GM18511 (cell line): ENCODE results near the gene STK4.

Experiments
- ATAC-seq: cut with Tn5 transposase; IDR thresholded peaks from one replicate; pipeline ENCODE4 v1.9.1; 2021; ENCODE audit warnings: mild to moderate bottlenecking, moderate library complexity; ENCODE audit not compliant: unreplicated experiment

The STK4 gene

DNA sequence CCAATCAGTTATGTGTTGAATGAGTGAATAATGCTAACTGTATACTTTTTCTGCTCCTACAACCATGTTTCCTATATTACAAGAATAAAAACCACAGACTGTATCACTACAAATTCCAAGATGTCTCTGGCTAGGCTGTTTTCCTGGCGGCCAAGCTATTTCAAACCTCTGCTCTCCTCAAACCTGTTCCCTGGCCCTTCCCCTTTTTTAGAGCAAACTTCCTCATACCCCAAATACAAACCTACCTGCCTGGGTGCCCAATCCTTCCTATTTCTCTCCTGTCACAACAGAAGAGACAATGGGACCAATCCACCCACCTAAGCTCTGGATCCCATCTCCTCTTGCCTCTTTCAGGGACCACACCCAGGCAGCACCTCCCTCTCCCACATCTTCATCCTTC is 13.6 kb upstream of the STK4 start:
- ATAC-seq = no peak

DNA sequence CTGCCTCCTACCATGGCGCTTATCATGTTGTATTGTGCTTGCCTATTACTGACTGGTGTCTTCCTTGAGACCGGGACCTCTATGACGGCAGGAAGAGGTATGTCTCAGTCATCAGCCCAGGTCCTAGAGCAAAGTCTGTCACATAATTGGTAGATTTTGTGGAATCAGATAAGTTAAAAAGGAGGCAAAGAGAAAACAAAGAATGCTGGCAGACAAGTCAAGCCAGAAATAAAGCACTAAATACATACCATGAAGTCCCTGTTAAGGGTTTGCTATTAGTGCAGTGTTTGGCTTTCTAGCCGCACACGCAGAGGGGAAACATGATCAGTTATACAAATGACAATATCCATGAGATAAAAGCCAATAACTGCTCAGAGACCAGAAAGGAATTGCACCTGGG is 12.1 kb upstream of the STK4 start:
- ATAC-seq = no peak

DNA sequence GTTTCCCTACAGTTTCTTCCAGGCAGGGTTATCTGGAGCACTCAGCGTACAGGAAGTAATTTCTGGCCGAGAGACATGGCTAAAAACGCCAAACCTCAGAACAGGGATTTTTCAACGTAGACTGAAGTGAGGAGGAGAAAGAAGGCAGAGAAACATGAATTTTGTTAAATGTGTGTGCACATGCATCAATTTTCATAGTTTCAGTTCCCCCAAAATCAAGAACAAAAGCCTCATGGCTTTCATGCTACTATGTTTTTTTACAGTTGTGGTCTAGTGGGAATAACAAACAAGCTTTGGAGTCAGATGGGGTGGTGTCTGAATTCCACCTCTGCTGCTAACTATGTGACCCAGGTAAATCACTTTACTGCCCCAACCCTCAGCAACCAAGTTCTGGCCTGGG is 11.0 kb upstream of the STK4 start:
- ATAC-seq = no peak

DNA sequence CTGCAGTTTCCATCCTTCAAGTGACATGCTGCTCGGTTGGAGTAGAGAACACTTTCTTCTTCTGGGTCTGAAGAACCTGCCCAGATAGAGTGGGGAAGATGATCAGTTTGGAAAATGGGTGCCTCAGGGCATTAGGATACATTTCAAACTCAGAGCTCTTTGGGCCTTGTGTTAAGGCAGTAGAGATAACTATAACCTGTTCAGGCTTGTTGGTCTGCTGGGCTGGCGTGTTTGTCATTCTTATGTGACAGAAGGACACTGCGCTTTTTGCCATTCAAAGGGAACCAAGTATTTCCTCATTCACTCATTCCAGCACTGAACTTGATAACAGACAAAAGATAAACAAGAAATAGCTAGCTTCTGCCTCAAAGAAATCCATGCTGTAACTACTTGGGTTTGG is 9.9 kb upstream of the STK4 start:
- no peak for ATAC-seq

DNA sequence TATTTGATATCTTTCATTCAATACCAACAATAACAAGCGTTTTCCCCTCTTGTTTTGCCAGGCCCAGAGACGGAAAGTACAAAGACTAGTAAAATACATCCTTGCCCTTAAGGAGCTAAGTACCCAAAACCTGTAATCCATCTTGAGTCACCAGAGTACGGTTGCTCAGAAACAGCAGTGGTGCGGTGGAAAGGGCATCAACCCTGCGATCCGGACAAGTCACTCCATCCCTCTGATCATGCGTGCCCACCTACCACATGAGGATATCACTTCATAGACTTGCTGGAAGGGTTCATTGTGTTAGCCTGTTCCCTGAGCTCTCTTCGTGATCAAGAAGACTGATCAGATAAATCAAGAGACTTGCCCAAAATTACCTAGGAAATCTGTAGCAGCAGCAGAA is 8.0 kb upstream of the STK4 start:
- ATAC-seq = no peak

DNA sequence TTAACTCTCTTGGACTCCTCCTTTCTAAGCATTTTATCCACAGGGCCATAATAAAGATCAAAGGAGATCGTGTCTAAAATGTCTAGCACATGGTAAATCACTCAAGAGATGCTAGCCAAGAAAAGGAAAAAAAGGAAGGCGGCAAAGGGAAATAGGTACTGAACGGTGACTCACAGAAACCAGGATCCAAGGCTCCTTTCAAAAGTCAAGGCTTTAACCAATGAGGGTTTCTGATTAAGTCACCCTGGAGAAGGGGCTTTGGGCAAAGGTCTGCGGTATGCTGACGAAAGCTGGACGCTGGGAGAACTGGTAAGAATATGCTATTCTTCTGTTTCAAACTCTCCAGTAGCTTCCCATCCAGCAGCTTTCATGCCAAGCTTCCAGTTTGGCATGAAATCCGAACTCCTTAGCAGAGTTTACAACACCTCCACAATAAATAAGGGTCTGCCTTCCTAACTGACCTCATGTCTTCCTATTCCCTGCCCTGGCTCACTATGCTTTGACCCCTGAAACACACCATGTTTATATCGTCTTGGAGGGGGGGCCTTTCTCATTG is 7.2 kb upstream of the STK4 start:
- ATAC-seq = no peak

DNA sequence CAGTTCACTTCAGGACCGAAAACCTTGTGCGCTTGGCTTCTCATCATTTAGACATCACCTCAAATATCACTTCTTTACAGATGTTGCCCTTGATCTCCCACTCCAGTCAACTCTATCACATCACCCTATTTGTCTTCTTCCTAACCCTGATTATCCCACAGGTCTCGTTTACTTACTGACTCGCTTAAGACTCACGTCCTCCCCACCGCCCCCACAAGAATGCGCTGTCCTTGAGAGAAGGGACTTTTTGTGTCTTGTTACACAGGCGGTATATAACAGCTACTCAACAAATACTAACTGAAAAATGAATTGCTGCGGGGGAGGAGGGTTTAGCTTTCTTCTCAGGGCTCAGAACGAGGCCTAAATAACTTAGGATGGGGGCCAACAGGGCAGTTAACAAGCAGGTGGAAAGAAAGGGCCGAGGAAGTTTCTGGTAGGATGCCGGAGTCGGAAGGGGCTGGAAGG is 6.6 kb upstream of the STK4 start:
- ATAC-seq = peak; percentile 45

DNA sequence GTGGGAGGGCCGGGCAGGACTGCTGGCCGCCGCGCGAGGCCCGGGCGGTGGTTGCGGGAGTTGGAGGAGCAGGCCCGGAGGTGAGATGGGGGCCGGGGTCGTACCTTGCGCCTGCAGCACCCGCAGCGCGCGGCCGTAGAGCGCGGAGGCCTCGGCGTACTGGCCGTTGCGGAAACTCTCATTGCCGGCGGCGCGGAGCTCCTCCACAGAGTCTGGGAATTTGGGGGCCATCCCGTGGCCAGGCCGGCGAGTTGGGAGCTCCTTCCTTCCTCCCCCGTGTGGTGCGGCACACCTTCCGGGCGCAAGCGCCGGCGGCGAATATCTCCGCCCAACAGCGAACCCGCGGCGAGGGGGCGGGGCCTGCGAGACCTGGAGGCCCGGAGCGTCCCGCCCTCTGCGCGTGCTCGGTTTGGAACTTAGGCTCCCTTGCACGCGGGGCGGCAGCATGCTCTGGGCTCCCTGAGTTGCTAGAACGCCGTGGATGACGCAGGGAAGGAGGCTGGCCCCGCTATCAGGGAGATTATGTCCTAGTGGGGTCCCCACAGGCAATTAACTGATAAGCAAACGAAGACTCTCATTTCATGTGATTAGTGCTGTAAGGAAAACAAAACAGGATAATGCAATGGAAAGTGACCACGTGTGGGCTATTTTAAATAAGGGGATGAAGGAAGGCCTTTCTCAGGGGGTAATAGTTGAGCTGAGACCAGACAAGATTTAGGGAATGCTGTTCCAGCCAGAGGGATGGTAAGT is 6.0 kb upstream of the STK4 start, which contains the start of gene TOMM34:
Gene TOMM34 (minus strand): TSS at position 295 of the 750 bp plus-strand sequence. CDS start 64 bp downstream, at position 231.
- ATAC-seq = peak; percentile 87

DNA sequence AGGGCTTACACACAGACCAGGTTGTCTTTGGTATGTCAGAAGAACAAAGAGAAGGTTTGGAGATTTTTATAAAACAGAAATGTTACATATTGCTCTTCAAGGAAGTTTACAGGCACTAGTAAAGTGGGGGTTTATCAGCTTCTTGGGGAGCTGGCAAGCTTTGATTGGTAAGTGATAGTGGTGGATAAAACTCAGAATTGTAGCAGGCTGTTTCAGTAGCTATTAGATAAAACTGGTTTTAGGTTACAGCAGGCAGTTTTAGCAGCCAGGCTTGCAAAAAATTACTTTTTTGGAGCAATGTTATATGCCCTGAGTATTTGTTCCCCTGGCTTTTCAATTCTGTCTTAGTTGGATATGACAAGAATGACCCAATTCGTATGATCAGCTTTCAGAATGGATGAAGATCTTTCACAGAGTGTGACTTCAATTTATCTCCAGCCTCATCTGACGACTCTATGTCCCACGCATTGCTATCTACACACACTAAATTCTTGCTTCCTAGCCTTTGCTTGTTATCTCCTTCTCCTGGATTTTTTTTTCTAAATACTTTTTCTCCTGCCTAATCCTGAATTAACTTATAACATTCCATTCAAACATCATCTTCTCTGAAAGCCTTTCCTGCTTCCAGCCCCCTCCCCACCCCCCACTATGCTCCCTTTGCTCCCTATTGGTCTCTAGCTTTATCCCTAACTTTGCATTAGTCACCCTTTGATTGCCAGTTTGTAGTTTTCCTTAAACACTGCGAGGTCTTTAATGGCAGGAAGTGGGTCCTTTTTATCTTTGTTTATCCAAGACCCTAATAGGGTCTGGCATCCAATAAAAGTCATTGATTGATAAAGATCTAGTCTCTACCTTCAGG is 5.1 kb upstream of the STK4 start:
- ATAC-seq = no peak

DNA sequence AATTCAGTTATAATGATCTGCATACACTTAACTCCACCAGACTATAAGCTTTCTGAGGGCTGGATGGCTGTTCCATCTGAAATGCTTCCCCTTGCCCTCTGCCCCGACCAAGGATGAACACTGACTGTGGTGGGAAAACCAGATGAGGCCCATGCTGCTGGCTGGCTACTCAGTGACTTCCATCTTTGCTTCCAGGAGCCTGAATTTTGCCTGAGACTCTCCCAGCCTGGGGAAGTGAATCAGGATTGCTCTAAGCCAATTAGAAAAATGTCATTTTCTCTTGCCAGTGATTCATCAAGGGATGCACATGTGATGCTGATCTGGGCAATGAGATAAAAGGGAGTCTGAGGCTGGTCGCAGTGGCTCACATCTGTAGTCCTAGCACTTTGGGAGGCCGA is 4.4 kb upstream of the STK4 start:
- no peak for ATAC-seq

DNA sequence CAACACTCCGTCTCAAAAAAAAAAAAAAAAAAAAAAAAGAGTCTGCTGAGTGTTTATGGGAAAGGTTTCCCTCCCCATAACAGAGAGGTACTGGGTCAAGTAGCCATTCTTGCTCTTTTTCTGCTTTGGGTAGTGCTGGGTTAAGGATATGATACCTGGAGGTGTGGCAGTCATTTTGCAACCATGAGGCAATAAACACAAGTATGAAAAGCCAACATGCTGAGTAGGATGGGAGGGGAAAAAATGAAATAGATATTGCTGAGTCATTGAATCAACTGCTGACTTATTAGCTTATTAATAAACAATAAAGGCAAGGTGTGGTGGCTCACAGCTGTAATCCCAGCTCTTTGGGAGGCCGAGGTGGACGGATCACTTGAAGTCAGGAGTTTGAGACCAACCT is 3.8 kb upstream of the STK4 start:
- ATAC-seq = no peak

DNA sequence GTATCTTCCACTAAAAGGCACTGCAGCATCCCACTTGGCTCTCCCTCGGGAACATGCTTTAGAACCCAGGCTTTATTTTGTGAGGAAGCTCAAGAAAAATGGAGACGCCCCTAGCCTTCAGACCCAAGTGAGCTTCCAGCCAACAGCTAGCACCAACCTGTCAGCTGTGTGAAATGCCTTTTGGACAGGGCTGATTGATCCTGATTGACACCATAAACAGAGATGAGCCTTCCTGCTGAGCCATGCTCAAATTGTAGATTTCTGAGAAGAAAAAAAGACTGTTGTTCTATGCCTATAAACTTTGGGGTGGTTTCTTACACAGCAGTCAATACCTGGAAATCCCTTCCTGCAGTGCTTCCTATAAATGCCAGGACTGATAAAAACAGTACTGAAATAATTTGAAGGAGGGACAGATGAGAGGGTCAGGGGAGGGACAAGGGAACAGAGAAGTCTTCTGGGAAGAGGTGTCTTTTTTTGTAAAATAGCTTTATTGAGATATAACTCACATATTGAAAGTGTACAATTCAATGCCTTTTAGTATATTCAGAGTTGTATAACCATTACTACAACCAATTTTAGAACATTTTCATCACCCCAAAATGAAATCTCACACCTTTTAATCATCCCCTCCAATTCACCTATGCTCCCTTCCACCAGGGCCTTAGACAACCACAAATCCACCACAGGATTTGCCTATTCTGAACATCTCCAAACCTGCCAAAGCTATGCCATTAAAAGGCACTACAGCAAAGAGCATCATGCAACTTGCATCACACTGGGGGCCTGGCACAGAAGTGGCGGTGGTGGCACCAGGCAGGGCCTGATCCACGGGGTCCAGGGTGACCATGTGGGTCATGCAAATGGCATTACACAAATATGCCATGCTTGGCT is 2.7 kb upstream of the STK4 start:
- ATAC-seq = no peak

DNA sequence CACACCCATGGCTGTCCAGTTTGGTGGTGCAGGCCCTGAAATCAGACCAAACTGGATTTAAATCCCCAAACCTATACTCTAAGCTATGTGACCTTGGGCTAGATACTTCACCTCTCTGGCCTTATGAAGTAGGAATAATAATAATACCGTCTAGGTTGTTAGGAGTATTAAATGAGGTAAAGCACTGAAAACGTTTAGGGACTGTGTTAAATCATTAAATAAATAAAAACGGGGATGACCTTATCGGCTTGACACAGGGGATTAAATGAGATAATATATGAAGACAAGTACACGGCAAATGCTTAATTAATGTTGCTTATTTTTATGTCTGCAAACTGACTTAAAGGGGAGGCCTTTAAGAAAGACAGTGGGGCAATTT is 672 bp upstream of the STK4 start:
- ATAC-seq = no peak

DNA sequence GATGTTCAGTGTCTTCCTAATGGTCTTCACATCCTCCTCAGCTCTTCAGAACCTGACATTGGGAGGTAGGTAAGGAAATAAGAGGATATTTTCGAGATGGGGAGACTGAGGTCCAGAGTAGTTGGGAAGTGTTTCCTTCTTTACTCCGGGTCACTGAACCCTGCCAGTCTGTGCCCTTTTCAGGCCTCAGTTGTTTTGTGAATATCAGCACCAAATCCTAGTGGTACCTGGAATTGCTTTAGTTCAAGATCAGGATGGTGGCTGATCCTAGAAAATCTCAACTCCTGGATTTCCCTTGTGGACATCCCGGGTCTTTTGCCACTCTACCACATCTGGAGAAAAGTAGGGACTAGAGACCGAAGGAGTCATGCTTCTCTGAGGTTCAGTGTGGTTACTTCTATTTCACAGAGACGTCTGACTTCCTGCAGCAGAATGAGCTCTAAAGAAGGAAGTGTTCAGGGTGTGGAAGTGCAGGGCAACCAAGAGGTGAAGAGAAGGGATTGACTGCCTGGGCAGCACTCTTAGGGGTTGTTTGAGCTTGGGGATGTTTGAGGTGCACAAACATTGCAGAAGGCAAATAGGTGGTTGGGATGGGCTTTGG is 995 bp downstream of the STK4 start:
- no peak for ATAC-seq

DNA sequence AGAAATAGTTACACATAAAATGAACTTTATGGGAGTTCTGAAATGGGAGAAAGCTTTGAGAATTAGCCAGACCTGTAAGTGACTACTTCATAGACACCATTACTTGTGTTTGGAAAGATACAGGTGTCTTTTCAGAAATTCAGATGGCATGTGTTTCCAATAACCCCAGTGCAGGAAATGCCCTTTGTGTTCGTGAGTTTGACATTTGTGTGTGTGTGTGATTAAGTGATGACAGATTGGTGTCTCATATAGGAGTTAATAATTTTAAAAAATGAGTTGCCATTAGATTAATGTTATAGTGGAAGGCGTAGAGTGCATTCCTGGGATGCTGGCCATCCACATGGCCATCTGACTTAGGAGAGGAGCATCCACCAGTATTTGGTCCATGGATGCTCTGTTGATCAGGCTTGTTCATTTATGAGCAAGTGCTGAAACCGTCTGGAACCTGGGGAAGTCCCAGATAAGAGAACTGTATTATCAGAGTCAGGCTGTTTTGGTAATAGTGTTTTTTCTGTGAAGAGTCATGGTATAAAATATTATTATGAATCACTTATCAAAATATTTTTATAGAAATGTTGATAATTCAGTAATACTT is 3.1 kb downstream of the STK4 start:
- ATAC-seq = no peak

DNA sequence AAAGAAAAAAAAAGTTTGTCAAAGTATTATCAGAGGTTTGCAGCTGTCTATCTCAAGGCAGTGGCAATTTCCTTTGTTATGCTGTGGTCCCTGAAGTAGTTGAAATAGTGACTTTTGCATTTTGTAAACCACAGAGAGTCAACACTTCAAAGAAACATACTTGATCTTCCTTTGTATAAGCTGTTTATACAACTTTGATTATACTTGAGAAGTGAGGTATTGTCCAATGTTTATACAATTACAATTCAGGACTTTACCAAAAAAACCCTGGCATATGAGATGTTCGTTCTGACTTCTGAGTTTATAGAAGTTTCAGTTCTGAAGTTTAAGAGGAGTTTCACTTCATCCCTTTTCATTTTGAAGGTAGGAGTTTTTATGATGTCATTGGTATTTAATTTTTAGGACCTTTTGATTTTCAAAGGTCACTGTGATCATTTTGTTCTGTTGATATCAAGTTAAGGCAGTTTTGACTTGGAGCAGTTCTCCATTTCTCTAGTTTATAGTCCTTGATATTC is 4.0 kb downstream of the STK4 start:
- ATAC-seq = no peak

DNA sequence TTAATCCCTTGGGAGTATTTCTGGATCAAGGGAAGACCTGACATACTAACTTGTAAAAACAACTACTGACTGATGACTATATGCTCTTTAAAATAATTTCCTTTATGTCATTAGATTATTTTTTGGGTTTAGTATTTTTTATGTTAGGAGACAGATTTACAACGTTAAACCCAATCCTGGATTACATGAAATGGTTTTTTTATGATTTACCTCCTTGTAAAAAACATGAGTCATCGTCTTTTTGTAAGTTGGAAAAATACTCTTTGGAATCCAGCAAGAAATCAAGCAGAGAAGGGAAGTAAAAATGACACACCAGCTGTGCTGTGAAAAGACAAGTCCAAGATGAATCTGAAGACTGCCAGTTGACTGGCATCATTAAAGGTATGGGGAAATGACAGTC is 6.7 kb downstream of the STK4 start:
- ATAC-seq = no peak

DNA sequence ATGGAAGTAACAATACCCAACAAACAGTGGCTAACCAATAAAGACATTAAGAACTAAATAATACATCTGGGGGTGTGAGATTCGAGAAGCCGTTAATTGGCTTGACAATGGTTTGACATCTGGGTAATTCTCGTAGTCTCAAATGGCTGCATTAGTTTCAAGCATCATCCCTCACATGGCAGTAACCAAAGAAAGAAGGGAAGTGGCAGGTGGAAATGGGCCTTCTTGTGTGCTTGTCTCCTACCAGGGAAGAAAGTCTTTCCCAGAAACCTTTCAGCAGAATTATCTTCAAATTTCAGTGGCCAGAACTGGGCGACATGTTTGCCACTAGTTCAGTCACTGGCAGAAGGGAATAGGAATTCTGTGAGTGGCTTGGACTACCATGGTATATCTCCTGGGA is 10.4 kb downstream of the STK4 start:
- ATAC-seq = no peak

DNA sequence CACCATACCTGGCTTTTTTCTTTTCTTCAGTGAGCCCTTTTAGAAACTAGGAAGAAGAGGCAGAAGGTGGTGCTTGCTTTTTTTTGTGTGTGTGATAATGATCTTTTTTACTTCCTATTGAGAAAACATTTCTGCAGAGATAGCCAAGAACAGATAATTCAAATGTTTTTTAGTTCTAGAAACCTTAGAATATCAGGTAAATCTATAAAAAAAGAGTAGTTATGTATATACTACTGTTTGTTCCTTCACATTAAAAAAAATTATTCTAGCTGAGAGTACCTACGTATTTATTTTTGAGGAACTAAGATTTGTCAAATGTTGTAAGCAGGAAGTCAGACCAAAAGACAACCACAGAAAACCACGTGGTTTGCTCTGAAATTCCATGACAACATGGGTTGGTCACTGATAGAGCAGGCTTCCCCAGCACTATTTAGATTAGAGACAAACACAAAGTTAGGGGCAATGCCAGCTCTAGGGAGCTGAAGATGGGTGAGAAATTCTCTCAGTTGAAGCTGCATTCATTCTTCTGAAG is 12.8 kb downstream of the STK4 start:
- peak; percentile 98 for ATAC-seq
